C4-2B (cell line): ENCODE measurements around the gene SOD2.

ENCODE experiments used
- ZFX ChIP-seq: fragments of 450-650 bp; IDR thresholded peaks from 2 replicates; pipeline ENCODE4 v1.6.1; 2017
- TF ChIP-seq, protein P1 (sequence below): fragments of 450-650 bp; conservative IDR thresholded peaks from 2 replicates; pipeline ENCODE4 v1.5.1; 2017; ENCODE audit warnings: mild to moderate bottlenecking

- TF ChIP-seq, protein P1, sequence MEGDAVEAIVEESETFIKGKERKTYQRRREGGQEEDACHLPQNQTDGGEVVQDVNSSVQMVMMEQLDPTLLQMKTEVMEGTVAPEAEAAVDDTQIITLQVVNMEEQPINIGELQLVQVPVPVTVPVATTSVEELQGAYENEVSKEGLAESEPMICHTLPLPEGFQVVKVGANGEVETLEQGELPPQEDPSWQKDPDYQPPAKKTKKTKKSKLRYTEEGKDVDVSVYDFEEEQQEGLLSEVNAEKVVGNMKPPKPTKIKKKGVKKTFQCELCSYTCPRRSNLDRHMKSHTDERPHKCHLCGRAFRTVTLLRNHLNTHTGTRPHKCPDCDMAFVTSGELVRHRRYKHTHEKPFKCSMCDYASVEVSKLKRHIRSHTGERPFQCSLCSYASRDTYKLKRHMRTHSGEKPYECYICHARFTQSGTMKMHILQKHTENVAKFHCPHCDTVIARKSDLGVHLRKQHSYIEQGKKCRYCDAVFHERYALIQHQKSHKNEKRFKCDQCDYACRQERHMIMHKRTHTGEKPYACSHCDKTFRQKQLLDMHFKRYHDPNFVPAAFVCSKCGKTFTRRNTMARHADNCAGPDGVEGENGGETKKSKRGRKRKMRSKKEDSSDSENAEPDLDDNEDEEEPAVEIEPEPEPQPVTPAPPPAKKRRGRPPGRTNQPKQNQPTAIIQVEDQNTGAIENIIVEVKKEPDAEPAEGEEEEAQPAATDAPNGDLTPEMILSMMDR = no peak
- no peak for TF ChIP-seq ZFX
Measured at GRCh38 chr6:159678574-159678973, 14.5 kb downstream of the SOD2 start.
